SJSA1 (cell line): ENCODE results near the gene CORT. TPM values are rescaled to one million over a fixed set of nuclear protein-coding genes. Genes with fewer than 3 reads are reported as not detected.
"Not testable (repeated sequence)": the region's sequence is repeated elsewhere in the genome, so short reads cannot be mapped to it uniquely, and the experiment has no call there.

Experiments
- DNase-seq, 2 experiments: peaks; one replicate each; pipeline ENCODE4 v3.0.0-alpha.2; 2015 to 2020; ENCODE audit warnings: low spot score in 2 of 2, low read depth in 1 of 2
- H3K27ac ChIP-seq: fragments of 250-450 bp; sonication (Bioruptor Pico); 2 replicates; pipeline ENCODE4 v1.5.1; 2020; ENCODE audit warnings: mild to moderate bottlenecking, moderate library complexity
- H3K27me3 ChIP-seq: fragments of 250-450 bp; sonication (Bioruptor Pico); replicated peaks from 2 replicates; pipeline ENCODE4 v1.5.1; 2020; ENCODE audit warnings: mild to moderate bottlenecking, moderate library complexity
- H3K36me3 ChIP-seq: fragments of 250-450 bp; sonication (Bioruptor Pico); 2 replicates; pipeline ENCODE4 v1.5.1; 2020; ENCODE audit warnings: mild to moderate bottlenecking
- H3K4me1 ChIP-seq: fragments of 250-450 bp; sonication (Bioruptor Pico); replicated peaks from 2 replicates; pipeline ENCODE4 v1.6.1; 2021; ENCODE audit warnings: mild to moderate bottlenecking
- H3K4me3 ChIP-seq: fragments of 250-450 bp; sonication (Bioruptor Pico); 2 replicates; pipeline ENCODE4 v1.5.1; 2020; ENCODE audit warnings: mild to moderate bottlenecking
- H3K9me3 ChIP-seq: fragments of 250-450 bp; sonication (Bioruptor Pico); replicated peaks from 2 replicates; pipeline ENCODE4 v1.5.1; 2020; ENCODE audit warnings: mild to moderate bottlenecking
- total RNA-seq: library from RNA; depleted of rRNA; stranded (reverse); fragments of >200 nt; shearing (Covaris generic); gene quantifications from 2 replicates; pipeline ENCODE4 v1.2.3, GENCODE V29; 2014; rRNA removed

Gene CORT
- 1.7 TPM in 1 of 2 replicates, not detected in the other for total RNA-seq

GRCh38 chr1:10449751-10450150 is at the start of gene CORT:
CORT (plus strand) TSS chr1:10450031; CDS start chr1:10450224, 193 bp downstream.
- DNase-seq: no peak
- no peaks in the 10 kb centered on the region for H3K27me3 ChIP-seq
- H3K36me3 ChIP-seq: no peaks in the 10 kb centered on the region; the same call in 1 of the 2 replicates
- H3K4me1 ChIP-seq: peaks cover 11% of the 10 kb centered on the region
- no peaks in the 10 kb centered on the region for H3K9me3 ChIP-seq
- no peak within 1 kb of the TSS for H3K4me3 ChIP-seq
- no peak within 1 kb of the TSS for H3K27ac ChIP-seq

- H3K36me3 ChIP-seq: peaks cover 36% of the 10 kb centered on the region
- no peak overlapping the region for H3K27ac ChIP-seq
- H3K27me3 ChIP-seq: no peaks in the 10 kb centered on the region
- DNase-seq: no peak
- H3K4me3 ChIP-seq: no peak overlapping the region
- no peaks in the 10 kb centered on the region for H3K9me3 ChIP-seq
- H3K4me1 ChIP-seq: peaks cover 38% of the 10 kb centered on the region
These were observed 48.5 kb upstream of the CORT start for GRCh38 chr1:10401281-10401680.

GRCh38 chr1:10402729-10403274 is 47.0 kb upstream of the CORT start:
- Histone ChIP-seq H3K4me1 (peaks cover 38% of the 10 kb centered on the region), H3K36me3 (peaks cover 50% of the 10 kb centered on the region), H3K27ac (peak overlapping the region; percentile 42; the same call in 1 of the 2 replicates), H3K27me3 (no peaks in the 10 kb centered on the region), H3K9me3 (no peaks in the 10 kb centered on the region), H3K4me3 (no peak overlapping the region)
- peak; percentile 50 to 66 for DNase-seq

GRCh38 chr1:10407201-10407600 is 42.6 kb upstream of the CORT start:
- H3K36me3 ChIP-seq: peaks cover 63% of the 10 kb centered on the region
- DNase-seq: no peak

GRCh38 chr1:10415211-10415930 is 34.5 kb upstream of the CORT start:
- Histone ChIP-seq H3K4me1 (no peaks in the 10 kb centered on the region), H3K4me3 (no peak overlapping the region), H3K36me3 (peaks cover 79% of the 10 kb centered on the region), H3K27me3 (no peaks in the 10 kb centered on the region), H3K9me3 (no peaks in the 10 kb centered on the region), H3K27ac (no peak overlapping the region)
- DNase-seq: peak in 1 of 2 experiments; percentile 23

More at GRCh38 chr1:10407201-10407600, 42.6 kb upstream of the CORT start:
- H3K27me3 ChIP-seq: no peaks in the 10 kb centered on the region
- no peak overlapping the region for H3K4me3 ChIP-seq
- no peak overlapping the region for H3K27ac ChIP-seq
- no peaks in the 10 kb centered on the region for H3K9me3 ChIP-seq
- peaks cover 20% of the 10 kb centered on the region for H3K4me1 ChIP-seq

GRCh38 chr1:10415967-10416366 is 33.9 kb upstream of the CORT start:
- not testable (repeated sequence) for H3K27me3 ChIP-seq, H3K9me3 ChIP-seq, H3K4me3 ChIP-seq, DNase-seq, H3K4me1 ChIP-seq, H3K27ac ChIP-seq
- peaks cover 78% of the 10 kb centered on the region for H3K36me3 ChIP-seq

- DNase-seq, H3K4me1 ChIP-seq, H3K27me3 ChIP-seq, H3K4me3 ChIP-seq, H3K9me3 ChIP-seq, H3K27ac ChIP-seq: not testable (repeated sequence)
- H3K36me3 ChIP-seq: peaks cover 50% of the 10 kb centered on the region
These were observed 31.1 kb upstream of the CORT start for GRCh38 chr1:10418741-10419140.

GRCh38 chr1:10419351-10419750 is 30.5 kb upstream of the CORT start:
- Histone ChIP-seq H3K4me3 (no peak overlapping the region), H3K4me1 (no peaks in the 10 kb centered on the region), H3K36me3 (peaks cover 44% of the 10 kb centered on the region), H3K27me3 (no peaks in the 10 kb centered on the region), H3K27ac (no peak overlapping the region), H3K9me3 (no peaks in the 10 kb centered on the region)
- no peak for DNase-seq

GRCh38 chr1:10421637-10422036 is 28.2 kb upstream of the CORT start:
- Histone ChIP-seq H3K27me3 (no peaks in the 10 kb centered on the region), H3K9me3 (no peaks in the 10 kb centered on the region), H3K27ac (no peak overlapping the region), H3K4me1 (no peaks in the 10 kb centered on the region), H3K4me3 (no peak overlapping the region), H3K36me3 (peaks cover 32% of the 10 kb centered on the region)
- no peak for DNase-seq

GRCh38 chr1:10424034-10424433 is 25.8 kb upstream of the CORT start:
- H3K9me3 ChIP-seq: no peaks in the 10 kb centered on the region
- H3K27me3 ChIP-seq: no peaks in the 10 kb centered on the region
- H3K4me1 ChIP-seq: no peaks in the 10 kb centered on the region
- no peak for DNase-seq
- H3K4me3 ChIP-seq: no peak overlapping the region
- peaks cover 9% of the 10 kb centered on the region; the same call in 1 of the 2 replicates for H3K36me3 ChIP-seq
- no peak overlapping the region for H3K27ac ChIP-seq

- H3K9me3 ChIP-seq: no peaks in the 10 kb centered on the region
- no peak overlapping the region for H3K4me3 ChIP-seq
- no peaks in the 10 kb centered on the region for H3K4me1 ChIP-seq
- no peaks in the 10 kb centered on the region for H3K27me3 ChIP-seq
- DNase-seq: no peak
- no peak overlapping the region for H3K27ac ChIP-seq
- H3K36me3 ChIP-seq: peaks cover 4% of the 10 kb centered on the region; the same call in 1 of the 2 replicates
These were observed 25.2 kb upstream of the CORT start for GRCh38 chr1:10424651-10425050.

GRCh38 chr1:10425826-10426534 is 23.9 kb upstream of the CORT start:
- H3K4me3 ChIP-seq, DNase-seq, H3K27me3 ChIP-seq, H3K9me3 ChIP-seq, H3K36me3 ChIP-seq, H3K27ac ChIP-seq, H3K4me1 ChIP-seq: not testable (repeated sequence)

- H3K27me3 ChIP-seq, DNase-seq, H3K9me3 ChIP-seq, H3K27ac ChIP-seq, H3K36me3 ChIP-seq, H3K4me3 ChIP-seq: not testable (repeated sequence)
- peaks cover 14% of the 10 kb centered on the region for H3K4me1 ChIP-seq
These were observed 23.3 kb upstream of the CORT start for GRCh38 chr1:10426535-10426848.

- no peak for DNase-seq
- Histone ChIP-seq H3K36me3 (no peaks in the 10 kb centered on the region), H3K4me3 (no peak overlapping the region), H3K4me1 (peaks cover 15% of the 10 kb centered on the region), H3K27ac (no peak overlapping the region), H3K9me3 (no peaks in the 10 kb centered on the region), H3K27me3 (no peaks in the 10 kb centered on the region)
These were observed 20.8 kb upstream of the CORT start for GRCh38 chr1:10428984-10429383.
